Measurements from ENCODE around the gene GM2A.

DNA sequence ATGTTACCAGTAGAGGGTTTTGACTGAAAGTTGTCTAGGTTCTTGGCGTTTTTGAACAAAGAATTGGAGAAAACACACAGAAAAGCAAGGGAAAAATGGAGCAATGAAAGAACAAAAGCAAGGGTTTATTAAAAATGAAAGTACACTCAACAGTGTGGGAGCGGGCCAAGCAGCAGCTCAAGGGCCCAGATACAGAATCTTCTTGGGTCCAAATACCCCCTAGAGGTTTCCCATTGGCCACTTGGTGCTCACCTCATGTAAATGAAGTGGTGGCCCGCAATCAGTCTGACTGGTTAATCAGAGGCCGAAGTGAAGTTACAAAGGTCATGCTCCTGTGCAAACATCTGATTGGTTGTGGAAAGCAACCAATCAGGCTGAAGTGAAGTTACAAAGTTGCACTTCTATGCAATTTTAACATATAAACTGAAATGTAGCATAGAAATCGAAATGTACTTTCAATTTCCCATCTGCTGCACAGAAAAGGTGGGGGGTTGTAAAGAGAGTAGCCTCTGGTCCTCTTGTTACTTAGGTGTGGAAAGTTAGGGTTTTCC lies 1.9 kb upstream of the GM2A start:
- TF ChIP-seq POLR2A (IDR thresholded peaks at IDR 0.05), result peak; percentile 52
- TF ChIP-seq, protein P1, sequence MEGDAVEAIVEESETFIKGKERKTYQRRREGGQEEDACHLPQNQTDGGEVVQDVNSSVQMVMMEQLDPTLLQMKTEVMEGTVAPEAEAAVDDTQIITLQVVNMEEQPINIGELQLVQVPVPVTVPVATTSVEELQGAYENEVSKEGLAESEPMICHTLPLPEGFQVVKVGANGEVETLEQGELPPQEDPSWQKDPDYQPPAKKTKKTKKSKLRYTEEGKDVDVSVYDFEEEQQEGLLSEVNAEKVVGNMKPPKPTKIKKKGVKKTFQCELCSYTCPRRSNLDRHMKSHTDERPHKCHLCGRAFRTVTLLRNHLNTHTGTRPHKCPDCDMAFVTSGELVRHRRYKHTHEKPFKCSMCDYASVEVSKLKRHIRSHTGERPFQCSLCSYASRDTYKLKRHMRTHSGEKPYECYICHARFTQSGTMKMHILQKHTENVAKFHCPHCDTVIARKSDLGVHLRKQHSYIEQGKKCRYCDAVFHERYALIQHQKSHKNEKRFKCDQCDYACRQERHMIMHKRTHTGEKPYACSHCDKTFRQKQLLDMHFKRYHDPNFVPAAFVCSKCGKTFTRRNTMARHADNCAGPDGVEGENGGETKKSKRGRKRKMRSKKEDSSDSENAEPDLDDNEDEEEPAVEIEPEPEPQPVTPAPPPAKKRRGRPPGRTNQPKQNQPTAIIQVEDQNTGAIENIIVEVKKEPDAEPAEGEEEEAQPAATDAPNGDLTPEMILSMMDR (IDR thresholded peaks at IDR 0.05), result no peak

All from right lobe of liver (tissue), 4 donors.